Endodermal cell (in vitro differentiated cells): ENCODE data around the gene CLMP. TPM values are rescaled to one million over a fixed set of nuclear protein-coding genes. Genes with fewer than 3 reads are reported as not detected.

Experiments used
- DNase-seq: peaks from one replicate; pipeline ENCODE4 v3.0.0-alpha.2; 2017
- H3K27ac ChIP-seq: 2 replicates; pipeline ENCODE4 v1.5.1; 2013; ENCODE audit warnings: mild to moderate bottlenecking, low read depth, low read length, moderate library complexity
- H3K27me3 ChIP-seq: 2 replicates; pipeline ENCODE4 v1.6.1; 2013; ENCODE audit warnings: mild to moderate bottlenecking, low read length, moderate library complexity; ENCODE audit not compliant: insufficient read depth, control insufficient read depth, poor library complexity, severe bottlenecking
- H3K36me3 ChIP-seq: 2 replicates; pipeline ENCODE4 v1.7.0; 2013; ENCODE audit warnings: mild to moderate bottlenecking, low read length, moderate library complexity; ENCODE audit not compliant: control insufficient read depth, insufficient read depth
- H3K4me1 ChIP-seq: one replicate; pipeline ENCODE4 v1.7.0; 2013; ENCODE audit warnings: low read length; ENCODE audit not compliant: control insufficient read depth, insufficient read depth
- H3K4me3 ChIP-seq: 2 replicates; pipeline ENCODE4 v1.5.1; 2013; ENCODE audit warnings: mild to moderate bottlenecking, low read length, moderate library complexity
- H3K9ac ChIP-seq: 2 replicates; pipeline ENCODE4 v1.6.1; 2013; ENCODE audit warnings: mild to moderate bottlenecking, low read length, moderate library complexity; ENCODE audit not compliant: poor library complexity, severe bottlenecking; ENCODE audit errors: extremely low read depth
- H3K9me3 ChIP-seq: 2 replicates; pipeline ENCODE4 v1.6.1; 2013; ENCODE audit warnings: mild to moderate bottlenecking, low read length, moderate library complexity; ENCODE audit not compliant: control insufficient read depth
- H3K27ac Mint-ChIP-seq: 2 replicates; pipeline ENCODE4 v1.8.0; 2020; ENCODE audit warnings: mixed read lengths
- H3K27me3 Mint-ChIP-seq: 2 replicates; pipeline ENCODE4 v1.8.0; 2021; ENCODE audit warnings: mild to moderate bottlenecking, mixed read lengths; ENCODE audit not compliant: insufficient read depth
- H3K36me3 Mint-ChIP-seq: 2 replicates; pipeline ENCODE4 v1.8.0; 2020; ENCODE audit warnings: low read depth, mixed read lengths
- H3K4me1 Mint-ChIP-seq: 2 replicates; pipeline ENCODE4 v1.8.0; 2020; ENCODE audit warnings: mixed read lengths
- H3K4me3 Mint-ChIP-seq: 2 replicates; pipeline ENCODE4 v1.8.0; 2020; ENCODE audit warnings: mild to moderate bottlenecking, moderate library complexity, mixed read lengths
- H3K9me3 Mint-ChIP-seq: 2 replicates; pipeline ENCODE4 v1.8.0; 2020; ENCODE audit warnings: mild to moderate bottlenecking, mixed read lengths
- WGBS, 2 experiments: methylation state at CpG; one replicate each; pipeline versions ENCODE4 v1.1.5 to v1.1.7; 2013; ENCODE audit warnings: missing lambda C conversion rate in 2 of 2, mixed read lengths in 1 of 2; ENCODE audit not compliant: insufficient coverage in 1 of 2, insufficient read length in 1 of 2; 5-methylcytosine and 5-hydroxymethylcytosine counted together
- total RNA-seq, 2 donors: library from RNA; stranded (reverse); fragmentation: NEBNext Ultra II Directional in 1 of 2; extraction: Animal tissue kit (Norgen Biotek cat#: 25700) in 1 of 2; gene quantifications; 2 replicates in 1 of 2; 3 replicates in 1 of 2; pipeline ENCODE4 v1.2.1, GENCODE V29; 2021
- TF ChIP-seq, protein P1 (sequence below): fragments of 200-600 bp; sonication (generic); conservative IDR thresholded peaks from 2 replicates; pipeline ENCODE4 v1.5.0; 2021; ENCODE audit warnings: antibody characterized with exemption, mild to moderate bottlenecking

CLMP gene
- total RNA-seq, 2 donors from 2014 or later: 86.5 to 94.4 TPM

DNA sequence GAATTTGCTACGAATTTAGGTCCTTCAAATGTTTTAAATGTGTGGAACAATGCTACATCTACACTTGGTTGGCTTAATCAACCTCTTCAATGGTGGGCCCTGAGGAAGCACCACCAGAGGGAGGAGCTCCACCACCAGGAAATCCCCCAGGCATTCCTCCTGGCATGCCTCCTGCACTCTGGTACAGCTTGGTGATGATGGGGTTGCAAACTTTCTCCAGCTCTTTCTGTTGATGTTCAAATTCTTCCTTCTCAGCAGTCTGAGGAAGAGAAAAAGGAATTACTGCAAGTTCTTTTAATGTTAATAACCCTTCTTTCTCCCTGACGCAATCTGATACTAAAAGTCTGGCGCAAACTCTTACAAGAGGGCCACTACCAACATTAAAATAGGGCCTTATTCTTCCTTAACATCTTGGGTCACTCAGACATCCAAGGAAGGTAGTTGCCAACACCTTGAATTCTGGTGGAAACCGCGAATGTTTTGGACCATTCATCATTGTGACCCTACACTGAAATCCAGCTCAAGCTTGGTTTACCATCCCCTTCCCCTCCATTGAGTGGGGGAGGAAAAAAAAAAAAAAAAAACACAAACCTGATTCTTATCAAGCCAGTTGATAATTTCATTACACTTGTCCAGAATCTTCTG is 137.3 kb downstream of the CLMP start:
- TF ChIP-seq, protein P1, sequence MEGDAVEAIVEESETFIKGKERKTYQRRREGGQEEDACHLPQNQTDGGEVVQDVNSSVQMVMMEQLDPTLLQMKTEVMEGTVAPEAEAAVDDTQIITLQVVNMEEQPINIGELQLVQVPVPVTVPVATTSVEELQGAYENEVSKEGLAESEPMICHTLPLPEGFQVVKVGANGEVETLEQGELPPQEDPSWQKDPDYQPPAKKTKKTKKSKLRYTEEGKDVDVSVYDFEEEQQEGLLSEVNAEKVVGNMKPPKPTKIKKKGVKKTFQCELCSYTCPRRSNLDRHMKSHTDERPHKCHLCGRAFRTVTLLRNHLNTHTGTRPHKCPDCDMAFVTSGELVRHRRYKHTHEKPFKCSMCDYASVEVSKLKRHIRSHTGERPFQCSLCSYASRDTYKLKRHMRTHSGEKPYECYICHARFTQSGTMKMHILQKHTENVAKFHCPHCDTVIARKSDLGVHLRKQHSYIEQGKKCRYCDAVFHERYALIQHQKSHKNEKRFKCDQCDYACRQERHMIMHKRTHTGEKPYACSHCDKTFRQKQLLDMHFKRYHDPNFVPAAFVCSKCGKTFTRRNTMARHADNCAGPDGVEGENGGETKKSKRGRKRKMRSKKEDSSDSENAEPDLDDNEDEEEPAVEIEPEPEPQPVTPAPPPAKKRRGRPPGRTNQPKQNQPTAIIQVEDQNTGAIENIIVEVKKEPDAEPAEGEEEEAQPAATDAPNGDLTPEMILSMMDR: peak; percentile 45
- H3K36me3 Mint-ChIP-seq: peaks cover 63% of the 10 kb centered on the region
- Histone ChIP-seq H3K27ac (no peak overlapping the region), H3K4me3 (peak overlapping the region; percentile 84), H3K4me1 (peaks cover 3% of the 10 kb centered on the region), H3K9ac (peak overlapping the region; percentile 99), H3K36me3 (peaks cover 62% of the 10 kb centered on the region), H3K27me3 (no peaks in the 10 kb centered on the region), H3K9me3 (no peaks in the 10 kb centered on the region)
- WGBS, 2 experiments: 93 to 98% methylated on average over 3 to 5 of the region's 5 CpGs
- DNase-seq: no peak
- no peaks in the 10 kb centered on the region for H3K9me3 Mint-ChIP-seq
- peaks cover 34% of the 10 kb centered on the region for H3K4me1 Mint-ChIP-seq
- peak overlapping the region; percentile 49 for H3K27ac Mint-ChIP-seq
- no peaks in the 10 kb centered on the region for H3K27me3 Mint-ChIP-seq
- H3K4me3 Mint-ChIP-seq: peak overlapping the region; percentile 98

DNA sequence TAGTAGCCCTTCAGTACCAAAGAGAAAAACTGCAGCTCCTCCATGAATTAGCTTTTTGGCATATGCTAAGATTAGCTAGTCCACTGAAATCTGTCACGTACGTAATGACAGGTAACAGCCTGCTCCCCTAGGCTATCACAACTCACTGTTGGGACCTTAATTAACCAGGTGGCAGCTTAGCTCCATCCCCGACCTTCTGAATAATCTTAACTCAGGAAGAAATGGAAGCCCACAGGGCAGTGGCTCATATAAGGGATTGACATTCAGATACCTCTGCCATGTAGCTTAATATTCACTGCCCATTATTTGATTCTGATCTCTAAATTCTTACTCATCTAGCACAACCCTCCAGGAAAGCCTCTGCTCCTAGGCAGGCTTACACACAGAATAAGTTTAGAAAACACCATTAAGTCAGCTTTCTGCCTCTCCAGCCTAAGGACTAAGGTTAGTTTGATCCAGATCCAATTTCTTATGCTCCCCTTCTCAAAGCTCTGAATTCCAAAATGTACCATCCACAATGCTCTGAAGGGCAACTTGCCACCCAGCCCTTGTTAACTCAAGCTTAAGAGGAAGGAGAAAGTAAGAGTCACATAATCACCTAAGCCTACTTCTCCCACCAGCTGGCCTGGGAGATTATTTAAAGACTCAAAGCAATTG is 138.1 kb downstream of the CLMP start:
- WGBS, 2 experiments: 96 to 100% methylated on average over 3 of the region's 3 CpGs
- H3K27ac ChIP-seq: peak overlapping the region; percentile 11

DNA sequence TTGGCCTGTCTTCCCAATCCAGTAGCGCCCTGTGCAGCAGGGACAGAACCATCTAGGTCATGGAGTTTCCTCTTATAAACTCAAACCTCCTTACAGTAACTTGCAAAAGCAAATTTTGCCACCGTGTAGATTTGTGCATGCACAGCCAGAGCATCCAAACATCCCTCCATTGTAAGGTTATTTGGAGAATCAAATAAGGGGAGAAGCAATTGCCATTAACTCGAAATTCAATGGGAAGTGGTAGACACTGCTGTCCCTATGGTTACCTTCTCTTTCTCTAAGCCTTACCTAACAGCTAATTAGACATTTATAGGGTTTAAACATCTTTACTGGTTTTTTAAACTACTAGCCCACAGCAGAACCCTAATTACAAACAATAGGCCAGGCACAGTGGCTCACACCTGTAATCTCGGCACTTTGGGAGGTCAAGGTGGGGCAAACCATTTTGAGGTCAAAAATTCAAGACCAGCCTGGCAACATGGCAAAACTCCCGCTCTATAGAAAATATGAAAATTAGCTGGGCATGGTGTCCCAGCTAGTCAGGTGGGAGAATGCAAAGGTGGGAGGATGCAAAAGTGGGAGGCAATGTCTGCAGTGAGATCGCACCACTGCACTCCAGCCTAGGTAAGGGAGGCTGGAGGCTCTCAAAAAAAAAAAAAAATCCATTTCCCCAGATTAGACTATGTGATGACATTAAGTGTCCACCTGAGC is 139.7 kb downstream of the CLMP start:
- 83 to 84% methylated on average over 3 to 5 of the region's 6 CpGs for WGBS, 2 experiments
- H3K36me3 ChIP-seq: peaks cover 49% of the 10 kb centered on the region
- Mint-ChIP-seq H3K4me1 (peaks cover 32% of the 10 kb centered on the region), H3K27ac (peak overlapping the region; percentile 48), H3K4me3 (no peak overlapping the region), H3K27me3 (no peaks in the 10 kb centered on the region), H3K9me3 (no peaks in the 10 kb centered on the region), H3K36me3 (peaks cover 48% of the 10 kb centered on the region)
- peaks cover 2% of the 10 kb centered on the region for H3K4me1 ChIP-seq
- TF ChIP-seq, protein P1: no peak
- DNase-seq: peak; percentile 49
- H3K27ac ChIP-seq: no peak overlapping the region
- no peaks in the 10 kb centered on the region for H3K27me3 ChIP-seq
- H3K4me3 ChIP-seq: no peak overlapping the region
- H3K9me3 ChIP-seq: no peaks in the 10 kb centered on the region
- no peak overlapping the region for H3K9ac ChIP-seq

More for the DNA sequence above, 138.1 kb downstream of the CLMP start:
- no peaks in the 10 kb centered on the region for H3K9me3 ChIP-seq
- peak overlapping the region; percentile 84 for H3K4me3 ChIP-seq
- peaks cover 62% of the 10 kb centered on the region for H3K36me3 ChIP-seq
- H3K27ac Mint-ChIP-seq: peak overlapping the region; percentile 40
- H3K27me3 Mint-ChIP-seq: no peaks in the 10 kb centered on the region
- no peaks in the 10 kb centered on the region for H3K9me3 Mint-ChIP-seq
- peaks cover 34% of the 10 kb centered on the region for H3K4me1 Mint-ChIP-seq
- H3K27me3 ChIP-seq: no peaks in the 10 kb centered on the region
- no peak for DNase-seq
- peaks cover 63% of the 10 kb centered on the region for H3K36me3 Mint-ChIP-seq
- no peak overlapping the region for H3K9ac ChIP-seq
- peak overlapping the region; percentile 98 for H3K4me3 Mint-ChIP-seq
- TF ChIP-seq, protein P1: no peak
- H3K4me1 ChIP-seq: peaks cover 3% of the 10 kb centered on the region
